H1 (cell line): Measurements from ENCODE around the gene SS18. TPM values are rescaled to one million over a fixed set of nuclear protein-coding genes. Genes with fewer than 3 reads are reported as not detected.

ENCODE experiments used
- CTCF ChIA-PET: fragments of 300-600 bp; sonication (Branson Sonifier 250); formaldehyde crosslinking; loops from one replicate; lab custom pipeline; 2021; ENCODE audit not compliant: partially characterized antibody; lab: Charles Lee
- POLR2A ChIA-PET: fragments of 300-600 bp; sonication (Branson Sonifier 250); formaldehyde crosslinking; loops from one replicate; lab custom pipeline; 2021; ENCODE audit warnings: inconsistent platforms; ENCODE audit not compliant: partially characterized antibody; lab: Charles Lee
- DNase-seq, 2 experiments: peaks; one replicate each; pipeline versions ENCODE4 v3.0.0 to v3.0.0-alpha.2; 2010 to 2022; ENCODE audit warnings: low spot score in 2 of 2, low read depth in 1 of 2, mixed read lengths in 1 of 2
- FAIRE-seq: peaks from 2 replicates; lab custom pipeline; 2011; peaks lifted over from hg19 to GRCh38; lab: Jason Lieb, UNC
- H2AFZ ChIP-seq: 2 replicates; pipeline ENCODE4 v1.8.1; 2012; ENCODE audit warnings: low read length, inconsistent platforms
- H2AK5ac ChIP-seq: 2 replicates; pipeline ENCODE4 v1.6.1; 2013; ENCODE audit warnings: low read depth, low read length
- H2BK120ac ChIP-seq: replicated peaks from 2 replicates; pipeline ENCODE3; 2013; ENCODE audit warnings: low read depth, low read length, inconsistent platforms
- H2BK12ac ChIP-seq: 2 replicates; pipeline ENCODE4 v1.6.1; 2013; ENCODE audit warnings: low read depth, low read length
- H2BK15ac ChIP-seq: 2 replicates; pipeline ENCODE4 v1.6.1; 2013; ENCODE audit warnings: low read length
- H2BK20ac ChIP-seq: 2 replicates; pipeline ENCODE4 v1.6.1; 2013; ENCODE audit warnings: low read length
- H2BK5ac ChIP-seq: 2 replicates; pipeline ENCODE4 v1.6.1; 2013; ENCODE audit warnings: low read depth, low read length
- H3K14ac ChIP-seq: 2 replicates; pipeline ENCODE4 v1.6.1; 2013; ENCODE audit warnings: inconsistent platforms; ENCODE audit not compliant: insufficient read length
- H3K18ac ChIP-seq: 2 replicates; pipeline ENCODE4 v1.6.1; 2013; ENCODE audit warnings: low read length; ENCODE audit errors: extremely low read depth
- H3K23ac ChIP-seq: 2 replicates; pipeline ENCODE4 v1.6.1; 2013; ENCODE audit warnings: inconsistent platforms; ENCODE audit not compliant: insufficient read length
- H3K23me2 ChIP-seq: 2 replicates; pipeline ENCODE4 v1.6.1; 2013; ENCODE audit warnings: low read depth, low read length
- H3K27ac ChIP-seq: 2 replicates; pipeline ENCODE4 v1.6.1; 2011; ENCODE audit warnings: low read depth, low read length, inconsistent platforms
- H3K27me3 ChIP-seq, 4 experiments: replicated peaks in 1 of 4; 1 replicate in 1 of 4; 2 replicates in 3 of 4; pipeline versions ENCODE4 v1.6.1 to v1.8.1; 2011 to 2013; ENCODE audit warnings: low read length in 3 of 4, mild to moderate bottlenecking in 3 of 4, inconsistent platforms in 2 of 4, mixed read lengths in 2 of 4, moderate library complexity in 1 of 4; ENCODE audit not compliant: control insufficient read depth in 3 of 4, insufficient read depth in 3 of 4; ENCODE audit errors: extremely low read depth in 1 of 4
- H3K36me3 ChIP-seq, 4 experiments: 2 replicates each; pipeline versions ENCODE4 v1.6.1 to v1.8.1; 2011 to 2013; ENCODE audit warnings: mild to moderate bottlenecking in 4 of 4, low read length in 3 of 4, moderate library complexity in 2 of 4, control low read depth in 1 of 4, inconsistent platforms in 1 of 4; ENCODE audit not compliant: insufficient read depth in 4 of 4, control insufficient read depth in 2 of 4
- H3K4ac ChIP-seq: replicated peaks from 2 replicates; pipeline ENCODE3; 2013; ENCODE audit warnings: low read length, low read depth, mixed read lengths, inconsistent platforms; ENCODE audit not compliant: insufficient read length
- H3K4me1 ChIP-seq, 4 experiments: replicated peaks in 1 of 4; 1 replicate in 1 of 4; 2 replicates in 3 of 4; pipeline versions ENCODE4 v1.6.1 to v1.8.1; 2011 to 2013; ENCODE audit warnings: low read length in 3 of 4, inconsistent platforms in 2 of 4, mixed read lengths in 1 of 4; ENCODE audit not compliant: insufficient read depth in 4 of 4, control insufficient read depth in 3 of 4
- H3K4me2 ChIP-seq, 2 experiments: 2 replicates each; pipeline versions ENCODE4 v1.6.1 to v1.8.1; 2011 to 2013; ENCODE audit warnings: low read depth in 2 of 2, low read length in 2 of 2, control low read depth in 1 of 2, inconsistent platforms in 1 of 2, mild to moderate bottlenecking in 1 of 2; ENCODE audit not compliant: insufficient read depth in 1 of 2
- H3K4me3 ChIP-seq, 4 experiments: fragments of 200-600, 300-600 bp in 1 of 4; sonication (generic), shearing (Covaris generic), sonication (Bioruptor Twin) in 1 of 4; 2 replicates each; pipeline versions ENCODE4 v1.5.1 to v1.8.1; 2011 to 2016; ENCODE audit warnings: low read length in 4 of 4, low read depth in 3 of 4, control low read depth in 2 of 4, inconsistent platforms in 2 of 4, mild to moderate bottlenecking in 2 of 4, mixed read lengths in 1 of 4, moderate library complexity in 1 of 4; ENCODE audit not compliant: insufficient read depth in 2 of 4; ENCODE audit errors: extremely low read depth in 1 of 4
- H3K56ac ChIP-seq: replicated peaks from 2 replicates; pipeline ENCODE3; 2013; ENCODE audit warnings: low read depth, mild to moderate bottlenecking, mixed read lengths, low read length, inconsistent platforms; ENCODE audit not compliant: insufficient read length
- H3K79me1 ChIP-seq: 2 replicates; pipeline ENCODE4 v1.6.1; 2013; ENCODE audit warnings: low read depth, low read length, control low read depth
- H3K79me2 ChIP-seq, 2 experiments: 2 replicates each; pipeline versions ENCODE4 v1.6.1 to v1.8.1; 2012 to 2013; ENCODE audit warnings: low read length in 2 of 2, mild to moderate bottlenecking in 2 of 2, inconsistent platforms in 1 of 2; ENCODE audit not compliant: insufficient read depth in 2 of 2, control insufficient read depth in 1 of 2
- H3K9ac ChIP-seq, 4 experiments: replicated peaks in 1 of 4; 1 replicate in 1 of 4; 2 replicates in 3 of 4; pipeline versions ENCODE4 v1.6.1 to v1.8.1; 2011 to 2013; ENCODE audit warnings: low read depth in 3 of 4, low read length in 3 of 4, control low read depth in 2 of 4, mild to moderate bottlenecking in 2 of 4, moderate library complexity in 2 of 4, inconsistent platforms in 1 of 4; ENCODE audit errors: extremely low read depth in 1 of 4
- H3K9me3 ChIP-seq, 2 experiments: 2 replicates each; pipeline versions ENCODE4 v1.6.1 to v1.8.1; 2012 to 2013; ENCODE audit warnings: mild to moderate bottlenecking in 2 of 2, moderate library complexity in 2 of 2, control low read depth in 1 of 2, inconsistent platforms in 1 of 2, low read depth in 1 of 2, low read length in 1 of 2, mixed read lengths in 1 of 2; ENCODE audit not compliant: insufficient read depth in 2 of 2
- H4K20me1 ChIP-seq, 2 experiments: replicated peaks in 1 of 2; 2 replicates each; pipeline versions ENCODE3 to v1.8.1; 2011 to 2013; ENCODE audit warnings: inconsistent platforms in 2 of 2, low read length in 2 of 2, mild to moderate bottlenecking in 1 of 2; ENCODE audit not compliant: insufficient read depth in 2 of 2, control insufficient read depth in 1 of 2
- H4K5ac ChIP-seq: 2 replicates; pipeline ENCODE4 v1.6.1; 2013; ENCODE audit warnings: low read length, low read depth, mixed read lengths, inconsistent platforms; ENCODE audit not compliant: insufficient read length
- H4K8ac ChIP-seq: 2 replicates; pipeline ENCODE4 v1.8.0; 2013; ENCODE audit warnings: mild to moderate bottlenecking, moderate library complexity, low read length, inconsistent platforms; ENCODE audit not compliant: insufficient read depth; ENCODE audit errors: extremely low read depth
- H4K91ac ChIP-seq: replicated peaks from 2 replicates; pipeline ENCODE3; 2013; ENCODE audit warnings: low read length, mixed read lengths, inconsistent platforms; ENCODE audit not compliant: insufficient read length
- EGR1 ChIP-seq: IDR thresholded peaks from 2 replicates; pipeline ENCODE4 v1.6.1; 2011; ENCODE audit warnings: low read depth, low read length, borderline replicate concordance
- POU5F1 ChIP-seq: IDR thresholded peaks from 2 replicates; pipeline ENCODE4 v1.6.1; 2011; ENCODE audit warnings: low read depth, mild to moderate bottlenecking, low read length, moderate library complexity
- WGBS, 2 experiments: shearing (Covaris generic) in 1 of 2; methylation state at CpG; one replicate each; pipeline versions ENCODE4 v1.1.6 to v1.1.7; 2013 to 2015; ENCODE audit warnings: low lambda C conversion rate in 2 of 2, mixed read lengths in 2 of 2, inconsistent platforms in 1 of 2, low coverage in 1 of 2, missing lambda C conversion rate in 1 of 2; ENCODE audit not compliant: insufficient replicate concordance in 2 of 2, insufficient coverage in 1 of 2, insufficient read length in 1 of 2; ENCODE audit errors: extremely low coverage in 1 of 2, missing lambda C conversion rate in 1 of 2; 5-methylcytosine and 5-hydroxymethylcytosine counted together
- polyA plus RNA-seq, 7 experiments: library from polyadenylated mRNA; depleted of rRNA in 3 of 7; stranded (reverse) in 5 of 7; unstranded in 2 of 7; fragments of >200 nt in 5 of 7; fragments of 200-250 nt in 2 of 7; gene quantifications; 1 replicate in 5 of 7; 2 replicates in 1 of 7; 4 replicates in 1 of 7; pipeline versions ENCODE4 v1.2.1 to v1.2.3, GENCODE V29; 2011 to 2013; ENCODE audit warnings: missing spikeins in 2 of 7, mixed read lengths in 2 of 7
- total RNA-seq: library from RNA; stranded (reverse); fragmentation: NEBNext Ultra II Directional; extraction: Animal tissue kit (Norgen Biotek cat#: 25700); gene quantifications from 2 replicates; pipeline ENCODE4 v1.2.1, GENCODE V29; 2021

The SS18 gene
- total and polyA plus RNA-seq, 2 of the 8 experiments (the other 6 are each of a cell fraction or from before 2014, with no cell fraction given), result 83.5 to 106 TPM

GRCh38 chr18:25992566-25992965 lies 97.8 kb downstream of the SS18 start:
- Histone ChIP-seq H3K23me2 (no peaks in the 10 kb centered on the region), H4K91ac (no peak overlapping the region), H3K23ac (no peak overlapping the region), H2BK15ac (no peak overlapping the region), H2AK5ac (no peak overlapping the region), H4K20me1 (no peaks in the 10 kb centered on the region), H2AFZ (no peak overlapping the region), H3K4ac (no peak overlapping the region), H3K14ac (no peak overlapping the region), H3K9me3 (peaks cover 0 to 4% of the 10 kb centered on the region in 2 experiments; a peak in 1 of 4 replicates), H4K5ac (no peak overlapping the region), H3K4me2 (no peak overlapping the region), H3K27ac (no peak overlapping the region), H3K79me2 (no peaks in the 10 kb centered on the region), H2BK20ac (no peak overlapping the region), H3K56ac (no peak overlapping the region), H2BK120ac (no peak overlapping the region), H3K4me3 (peak overlapping the region in 1 of 4 experiments; percentile 2; a peak in 1 of 8 replicates), H3K9ac (no peak overlapping the region), H3K27me3 (no peaks in the 10 kb centered on the region), H4K8ac (no peak overlapping the region), H3K79me1 (no peaks in the 10 kb centered on the region), H2BK5ac (no peak overlapping the region), H3K36me3 (no peaks in the 10 kb centered on the region), H3K4me1 (peaks cover 0 to 8% (median 1%) of the 10 kb centered on the region in 4 experiments; a peak in 2 of 7 replicates), H2BK12ac (no peak overlapping the region), H3K18ac (no peak overlapping the region)
- CTCF ChIA-PET, result interaction anchor here (1.2 to 1.7 kb wide), 3 partner anchors 33 to 67 kb away, joined by 3 read pairs; no protein-coding TSS in a partner anchor
- POLR2A ChIA-PET, result interaction anchor here (1.3 kb wide), 1 partner anchor 16 kb away, joined by 4 read pairs; no protein-coding TSS in a partner anchor
- no peak for DNase-seq
- WGBS, 2 experiments, result 51% methylated on average over 2 of the region's 2 CpGs; no CpG with 5 or more reads in 1 of the 2 experiments
- FAIRE-seq, result no peak
- TF ChIP-seq EGR1 (no peak), POU5F1 (0 out of 2 replicates have a peak, but pooled peaks have one; percentile 56)
